GM10248 (cell line): ENCODE results near the gene PELI3.

Experiments used
- CTCF ChIA-PET: fragments of 300-600 bp; sonication (Branson Sonifier 250); formaldehyde crosslinking; extraction: SDS; loops from one replicate; lab custom pipeline; 2021; ENCODE audit warnings: antibody characterized with exemption; lab: Yijun Ruan, JAX
- POLR2A ChIA-PET: fragments of 350-650 bp; sonication (Branson Sonifier 250); formaldehyde crosslinking; extraction: SDS; loops from one replicate; lab custom pipeline; 2020; ENCODE audit warnings: antibody characterized with exemption; lab: Yijun Ruan, JAX
- DNase-seq: peaks from one replicate; pipeline ENCODE4 v3.0.0; 2012; ENCODE audit errors: extremely low spot score
- TF ChIP-seq, protein P1 (sequence below): IDR thresholded peaks from 2 replicates; pipeline ENCODE4 v1.5.1; 2012; ENCODE audit warnings: mild to moderate bottlenecking, low read depth; ENCODE audit errors: extremely low read depth, missing control alignments, control extremely low read depth

Gene PELI3

DNA sequence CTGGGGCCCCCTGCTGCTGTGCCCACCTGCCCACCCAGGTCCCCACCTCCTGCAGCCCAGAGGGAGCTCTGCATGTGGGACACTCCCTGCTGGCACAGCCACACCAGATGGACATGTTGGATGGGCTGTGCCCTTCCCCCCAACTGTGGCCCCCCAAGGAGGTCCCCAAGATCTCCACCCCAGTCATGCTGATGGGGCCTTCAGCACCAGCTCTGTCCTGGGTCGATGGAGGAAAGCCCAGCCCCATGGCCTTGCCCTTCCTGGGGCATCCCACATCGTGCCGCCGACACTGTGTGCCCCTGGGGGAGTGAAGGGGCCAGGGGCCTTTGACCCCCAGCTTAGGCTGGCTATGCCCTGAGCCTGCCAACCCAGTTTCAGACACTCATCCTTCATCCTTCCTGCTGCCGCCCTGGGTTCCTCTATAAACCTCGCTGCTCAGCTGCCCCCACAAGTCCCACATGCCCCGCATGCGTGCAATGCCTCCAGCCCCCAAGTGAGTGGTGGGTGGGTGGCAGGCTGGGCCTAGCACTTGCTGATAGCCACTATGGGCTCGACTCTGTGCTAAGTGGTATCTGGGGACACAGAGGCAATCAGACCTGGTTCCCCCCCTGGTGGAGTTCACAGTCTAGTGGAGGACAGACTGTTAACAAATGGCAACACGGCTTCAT is 9.6 kb downstream of the PELI3 start:
- DNase-seq, result no peak
- ChIA-PET POLR2A (no interaction called here), CTCF (interaction anchor here (1.6 kb wide), 1 partner anchor 202 kb away, joined by 5 read pairs; the partner anchor contains the start of gene RBM4B)
- TF ChIP-seq, protein P1, sequence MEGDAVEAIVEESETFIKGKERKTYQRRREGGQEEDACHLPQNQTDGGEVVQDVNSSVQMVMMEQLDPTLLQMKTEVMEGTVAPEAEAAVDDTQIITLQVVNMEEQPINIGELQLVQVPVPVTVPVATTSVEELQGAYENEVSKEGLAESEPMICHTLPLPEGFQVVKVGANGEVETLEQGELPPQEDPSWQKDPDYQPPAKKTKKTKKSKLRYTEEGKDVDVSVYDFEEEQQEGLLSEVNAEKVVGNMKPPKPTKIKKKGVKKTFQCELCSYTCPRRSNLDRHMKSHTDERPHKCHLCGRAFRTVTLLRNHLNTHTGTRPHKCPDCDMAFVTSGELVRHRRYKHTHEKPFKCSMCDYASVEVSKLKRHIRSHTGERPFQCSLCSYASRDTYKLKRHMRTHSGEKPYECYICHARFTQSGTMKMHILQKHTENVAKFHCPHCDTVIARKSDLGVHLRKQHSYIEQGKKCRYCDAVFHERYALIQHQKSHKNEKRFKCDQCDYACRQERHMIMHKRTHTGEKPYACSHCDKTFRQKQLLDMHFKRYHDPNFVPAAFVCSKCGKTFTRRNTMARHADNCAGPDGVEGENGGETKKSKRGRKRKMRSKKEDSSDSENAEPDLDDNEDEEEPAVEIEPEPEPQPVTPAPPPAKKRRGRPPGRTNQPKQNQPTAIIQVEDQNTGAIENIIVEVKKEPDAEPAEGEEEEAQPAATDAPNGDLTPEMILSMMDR, result no peak

DNA sequence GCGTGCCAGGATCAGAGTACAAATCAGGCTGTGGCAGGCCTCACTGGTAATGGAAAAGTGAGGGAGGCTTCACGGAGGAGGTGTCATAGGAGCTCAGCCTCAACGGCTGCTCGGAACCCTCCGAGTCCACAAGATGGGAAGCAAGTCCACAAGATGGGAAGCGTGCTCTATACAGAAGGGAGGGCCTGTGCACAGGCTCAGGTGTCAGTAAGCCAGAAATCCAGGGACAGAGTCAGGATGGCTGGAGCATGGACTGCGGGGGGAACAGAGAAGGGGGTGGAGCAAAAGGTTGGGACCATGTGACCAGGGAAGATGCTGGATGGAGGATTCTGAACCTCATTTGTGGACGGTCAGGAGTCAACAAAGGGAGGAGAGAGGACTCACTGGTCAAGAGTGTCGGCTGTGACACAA is 10.1 kb downstream of the PELI3 start:
- ChIA-PET POLR2A (no interaction called here), CTCF (interaction anchor here (1.6 kb wide), 1 partner anchor 202 kb away, joined by 5 read pairs; the partner anchor contains the start of gene RBM4B)
- no peak for DNase-seq
- TF ChIP-seq, protein P1, result no peak

DNA sequence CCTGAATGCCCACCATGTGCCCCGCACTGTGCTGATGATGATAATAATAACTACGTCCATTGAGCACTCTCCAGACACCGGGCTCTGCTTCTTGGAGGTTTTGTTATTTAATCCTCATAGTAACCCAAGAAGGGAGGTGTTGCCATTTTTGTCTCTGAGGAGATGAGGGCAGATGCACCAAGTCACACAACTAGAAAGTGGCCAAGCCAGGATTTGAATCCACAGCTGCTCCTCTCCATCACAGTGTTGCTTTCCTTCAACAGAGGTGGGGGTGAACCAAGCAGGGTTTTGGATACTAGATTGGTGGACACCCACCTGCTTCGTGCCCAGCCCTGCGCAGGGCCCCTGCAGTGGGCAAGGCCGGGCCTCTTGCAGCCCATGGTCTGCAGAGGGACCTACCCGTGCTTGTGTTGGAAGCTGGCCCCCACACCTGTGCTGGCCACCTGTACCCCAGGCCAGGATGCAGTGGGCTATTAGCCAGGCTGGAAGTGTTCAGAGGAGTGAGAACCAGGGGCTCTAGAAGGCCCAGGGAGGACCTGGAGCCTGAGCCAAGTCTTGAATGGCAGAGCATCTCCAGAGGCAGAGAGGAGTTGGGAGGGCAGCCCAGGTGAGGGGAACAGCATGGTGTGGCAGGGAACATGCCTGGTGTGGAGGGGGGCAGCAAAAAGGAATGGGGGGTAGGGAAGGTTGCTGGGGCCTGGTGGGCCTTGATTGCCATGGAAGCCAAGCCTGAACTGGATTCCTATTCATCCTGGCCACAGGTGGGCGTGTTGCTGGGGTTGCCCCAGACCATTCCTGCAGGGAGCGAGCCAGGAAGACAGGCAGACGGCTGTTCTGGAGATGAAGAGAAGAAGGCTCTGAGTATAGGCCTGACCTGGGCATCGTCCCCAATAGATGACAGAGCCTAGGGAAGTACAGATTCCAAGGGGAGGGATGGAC is 10.8 kb downstream of the PELI3 start:
- POLR2A ChIA-PET, result no interaction called here
- CTCF ChIA-PET, result interaction anchor here (1.4 to 3.4 kb wide), 13 partner anchors 10 to 201 kb away, joined by 3 to 83 read pairs (median 6); partner anchors contain the start of genes MRPL11, PELI3, RBM4B and YIF1A
- TF ChIP-seq, protein P1, result no peak
- no peak for DNase-seq

DNA sequence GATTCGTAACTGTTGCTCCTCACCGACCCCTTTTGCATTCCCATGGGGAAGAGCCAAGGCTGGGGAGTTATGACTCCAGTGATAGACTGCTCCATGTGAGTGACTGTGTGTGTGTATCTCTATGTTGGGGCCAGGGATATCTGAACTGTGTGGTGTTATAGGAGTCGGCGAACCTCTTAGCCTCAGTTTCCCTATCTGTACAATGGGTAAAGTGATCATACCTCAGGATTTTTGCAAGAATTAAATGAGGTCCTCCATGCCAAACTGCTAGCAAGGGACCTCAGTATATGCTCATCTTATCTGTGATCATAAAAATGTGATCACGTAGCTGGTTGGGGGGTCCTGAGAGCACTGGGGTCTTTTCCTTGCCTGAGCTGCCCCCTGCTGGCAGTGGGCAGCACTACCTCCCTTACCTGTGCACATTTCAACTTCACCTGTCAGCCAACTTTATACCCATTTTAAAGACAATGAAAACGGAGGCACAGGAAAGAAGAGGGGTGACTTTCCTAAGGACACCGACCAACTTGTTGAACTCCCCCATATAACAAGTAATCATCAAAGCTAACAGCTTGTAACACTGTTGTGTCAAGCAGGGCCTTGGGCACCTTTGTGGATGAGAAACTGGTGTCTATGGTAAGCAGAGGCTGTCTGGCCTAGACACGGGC is 12.2 kb downstream of the PELI3 start:
- TF ChIP-seq, protein P1, result peak; percentile 87
- POLR2A ChIA-PET, result no interaction called here
- CTCF ChIA-PET, result interaction anchor here (1.0 to 3.4 kb wide), 18 partner anchors 11 to 200 kb away, joined by 3 to 83 read pairs (median 6); partner anchors contain the start of genes MRPL11, NPAS4, PELI3 and YIF1A
- DNase-seq, result peak; percentile 61

DNA sequence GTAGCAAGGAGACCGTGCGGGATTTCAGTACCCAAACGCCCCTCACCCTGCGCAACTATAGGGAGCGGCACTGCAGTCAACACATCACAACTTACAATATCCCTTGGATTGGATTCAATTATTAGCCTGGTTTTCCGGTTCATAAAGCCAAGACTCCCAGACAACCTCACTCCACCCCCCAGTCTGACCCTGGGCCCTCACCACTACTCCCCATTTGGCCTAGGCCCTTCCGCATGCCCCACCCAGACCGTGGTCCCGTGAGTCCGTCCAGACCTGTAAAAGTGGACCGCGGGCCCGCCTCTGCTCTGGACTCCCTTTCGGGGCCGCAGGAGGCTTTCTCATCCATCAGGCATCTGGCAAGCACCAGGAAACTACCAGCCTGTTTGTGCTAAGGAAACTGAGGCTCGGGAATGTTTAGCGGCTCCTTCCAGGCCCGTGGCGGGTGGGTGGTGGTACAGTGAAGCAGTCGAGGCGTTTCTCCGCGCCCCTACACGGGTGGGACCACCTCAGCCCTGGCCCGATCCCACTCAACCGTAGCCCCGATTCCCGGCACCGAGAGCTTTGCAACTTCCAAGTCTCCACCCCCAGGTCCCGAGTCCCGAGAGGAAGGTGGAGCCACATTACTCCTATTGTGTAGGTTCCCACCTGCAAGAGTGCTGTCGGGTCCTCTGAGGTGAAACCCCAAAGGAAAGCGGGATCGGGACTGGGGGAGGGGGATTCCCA is 12.8 kb downstream of the PELI3 start:
- ChIA-PET CTCF (interaction anchor here (0.7 to 3.4 kb wide), 33 partner anchors 9 to 355 kb away, joined by 3 to 83 read pairs (median 4); partner anchors contain the start of genes ACTN3, BBS1, CCDC87 and CCS), POLR2A (interaction anchor here (0.9 to 1.4 kb wide), 4 partner anchors 10 to 199 kb away, joined by 3 to 14 read pairs (median 4); partner anchors contain the start of gene PELI3)
- no peak for DNase-seq
- TF ChIP-seq, protein P1, result no peak
